Activated CD4-positive, alpha-beta T cell treated with anti-CD3 and anti-CD28 coated beads, Interleukin-2, amount 50 U/mL, for 16 hours (primary cell): ENCODE measurements around the gene BORCS5.
"Not testable (repeated sequence)": the region's sequence is repeated elsewhere in the genome, so short reads cannot be mapped to it uniquely, and the experiment has no call there.

Experiments used
- DNase-seq: peaks from one replicate; pipeline ENCODE4 v3.0.0-alpha.2; 2020

Gene BORCS5

GRCh38 chr12:12467688-12468261 lies 110.9 kb downstream of the BORCS5 start:
- DNase-seq: peak; percentile 67

DNA sequence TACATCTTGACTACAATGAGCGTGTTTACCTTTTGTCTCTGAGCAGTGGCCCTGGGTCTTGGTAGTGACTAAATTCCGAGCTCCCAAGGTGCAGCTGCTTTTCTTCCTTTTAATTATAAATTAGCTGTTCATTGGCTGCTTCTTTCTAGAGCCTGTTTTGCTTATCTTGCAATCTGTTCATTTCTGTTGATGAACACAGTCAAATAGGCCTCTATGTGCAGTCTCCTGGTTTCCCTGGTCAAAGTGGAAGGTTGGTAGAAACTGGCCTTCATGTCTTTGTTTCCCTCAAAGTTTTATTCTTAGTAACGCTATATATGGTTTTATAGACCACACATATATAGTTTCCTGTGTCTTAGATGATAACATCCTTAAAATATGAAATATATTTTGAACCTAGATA lies 111.7 kb downstream of the BORCS5 start:
- no peak for DNase-seq

GRCh38 chr12:12469386-12469785 lies 112.5 kb downstream of the BORCS5 start:
- DNase-seq: no peak

DNA sequence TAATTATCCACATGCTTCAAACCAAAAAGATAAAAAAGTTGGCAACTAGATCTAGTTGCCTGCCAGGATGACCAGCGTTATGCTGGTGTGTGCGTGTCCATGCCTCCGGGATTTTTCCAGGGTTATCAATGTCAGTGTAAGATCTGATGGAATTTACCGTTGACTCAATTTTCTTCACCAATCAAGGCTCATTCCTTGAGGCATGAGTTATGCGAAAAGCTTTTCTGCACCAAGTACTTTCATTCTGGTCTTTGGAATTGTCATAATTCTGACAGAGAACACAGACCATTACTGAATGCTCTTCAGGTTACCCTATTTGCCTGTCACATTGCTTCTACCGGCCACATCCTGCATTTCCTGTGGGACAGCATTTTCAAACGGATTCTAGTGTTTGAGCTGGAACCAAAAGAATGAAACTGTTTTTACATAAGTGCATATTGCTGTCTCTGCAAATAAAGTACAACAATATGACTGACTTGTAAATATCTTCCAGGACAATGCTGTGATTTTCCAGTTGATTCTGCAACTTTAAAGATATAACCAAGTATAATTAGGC lies 114.0 kb downstream of the BORCS5 start:
- DNase-seq: no peak

- DNase-seq: not testable (repeated sequence)
These were observed 115.4 kb downstream of the BORCS5 start for GRCh38 chr12:12471982-12472961.

DNA sequence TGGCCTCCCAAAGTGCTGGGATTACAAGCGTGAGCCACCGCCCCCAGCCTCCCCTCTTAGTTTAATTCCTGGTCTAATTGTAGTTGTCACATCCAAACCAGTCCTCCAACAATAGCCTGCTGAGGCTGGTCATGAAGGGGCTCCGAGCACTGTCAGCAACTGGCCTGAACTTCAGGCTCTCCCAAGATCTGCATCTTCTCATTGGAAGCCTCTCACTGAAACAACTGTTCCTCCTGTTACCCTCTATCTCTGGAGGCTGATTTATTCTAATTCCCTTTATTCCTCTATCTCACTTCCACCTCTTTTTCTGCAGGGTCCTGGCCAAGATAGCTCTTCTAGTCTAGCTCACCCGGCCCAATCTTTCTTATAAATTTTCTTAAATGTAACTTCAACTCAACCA lies 116.3 kb downstream of the BORCS5 start:
- no peak for DNase-seq

DNA sequence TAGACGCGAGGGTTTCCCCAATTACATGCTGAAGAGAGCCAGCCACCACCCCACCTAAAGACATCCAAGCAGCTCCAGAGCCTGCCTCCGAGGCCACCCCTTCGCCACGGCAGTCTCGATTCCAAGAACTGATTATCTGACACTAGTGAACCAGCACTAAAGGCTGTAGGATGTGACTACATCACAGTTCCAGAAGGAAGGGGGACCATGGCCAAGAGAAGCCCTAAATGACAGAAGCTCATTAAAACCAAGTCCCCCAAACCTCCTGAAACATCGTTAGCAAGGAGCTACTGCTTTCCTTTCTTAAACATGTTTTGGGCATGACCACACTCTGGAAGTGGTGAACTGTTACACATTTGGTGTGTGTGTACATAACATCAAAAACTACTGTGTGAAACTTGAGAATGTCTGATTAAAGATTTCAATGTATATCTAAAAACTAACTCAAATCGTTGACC lies 117.6 kb downstream of the BORCS5 start:
- DNase-seq: peak; percentile 79

DNA sequence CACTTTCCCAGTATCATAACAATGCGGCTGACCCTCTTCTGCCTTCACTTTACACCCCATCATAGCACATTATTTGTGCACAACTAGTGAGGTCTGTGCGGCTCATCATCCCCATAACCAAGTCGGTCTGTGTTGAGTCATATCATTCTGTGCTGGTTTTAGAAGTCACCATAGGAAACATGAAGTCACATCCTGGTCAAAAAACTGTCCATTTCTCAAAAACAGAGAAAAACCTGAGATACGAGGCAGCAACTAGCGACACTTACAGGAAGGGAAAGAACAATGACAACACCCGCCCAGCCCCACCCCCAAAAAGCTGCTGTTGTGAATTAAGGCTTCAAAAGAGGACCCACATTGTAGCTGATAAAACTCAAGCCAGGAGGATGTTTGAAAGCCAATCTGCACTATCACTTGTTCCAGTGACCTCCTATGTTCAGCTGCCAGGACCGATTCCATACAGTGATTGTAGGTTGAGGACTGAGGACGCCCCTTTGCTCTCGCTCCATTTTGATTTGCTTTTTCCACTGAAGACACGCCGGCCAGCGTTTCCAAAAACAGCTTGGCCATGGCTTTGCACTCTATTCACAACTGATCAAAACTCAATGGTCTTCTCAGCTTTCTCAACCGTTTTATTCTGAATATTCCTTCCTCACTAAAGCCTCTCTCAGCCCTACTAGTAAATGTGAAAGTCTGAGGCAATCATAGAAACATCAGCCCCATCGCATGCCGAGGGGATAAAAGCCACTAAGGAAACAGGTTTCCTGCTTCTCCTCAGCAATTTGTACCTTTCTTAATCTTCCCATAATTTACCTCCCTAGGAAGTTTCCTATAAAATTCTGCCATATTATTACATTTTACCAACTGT lies 118.3 kb downstream of the BORCS5 start:
- peak; percentile 95 for DNase-seq

DNA sequence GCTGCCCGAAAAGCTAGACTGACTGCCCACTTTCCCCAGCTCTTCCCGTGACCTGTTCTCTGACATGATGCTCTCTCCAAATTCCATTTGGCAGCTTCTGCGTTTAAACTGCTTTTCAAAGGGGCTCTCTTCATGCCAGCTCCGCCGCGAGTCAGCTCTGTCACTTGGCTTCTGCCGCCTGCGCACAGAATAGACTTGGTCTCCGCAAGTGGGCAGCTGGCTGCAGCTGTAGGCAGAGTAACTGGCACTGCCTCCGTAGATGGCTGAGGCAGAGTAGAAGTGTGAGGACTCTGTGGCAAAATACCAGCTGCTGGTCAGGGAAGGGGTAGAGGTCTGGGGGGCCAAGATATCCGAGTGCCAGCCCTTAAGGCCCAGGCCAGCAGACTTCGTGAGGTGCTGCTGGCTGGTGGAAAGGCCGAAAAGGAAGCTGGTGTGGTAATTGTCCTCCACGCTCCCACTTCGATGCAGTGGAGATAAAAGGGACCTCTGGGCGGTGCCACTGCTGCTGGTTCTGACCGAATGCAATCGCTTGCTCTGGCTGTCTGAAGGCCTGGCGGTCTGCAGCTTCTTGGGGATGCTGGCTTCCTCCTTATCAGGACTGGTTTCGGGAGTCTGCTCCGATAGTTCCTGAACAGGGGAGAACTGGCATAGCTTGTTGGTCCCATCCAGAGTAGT lies 120.1 kb downstream of the BORCS5 start:
- no peak for DNase-seq

GRCh38 chr12:12477532-12477890 lies 120.6 kb downstream of the BORCS5 start:
- no peak for DNase-seq

GRCh38 chr12:12480074-12480473 lies 123.2 kb downstream of the BORCS5 start:
- DNase-seq: no peak

GRCh38 chr12:12481631-12482030 lies 124.8 kb downstream of the BORCS5 start:
- peak; percentile 59 for DNase-seq

GRCh38 chr12:12482150-12482761 lies 125.4 kb downstream of the BORCS5 start:
- peak; percentile 66 for DNase-seq

- DNase-seq: no peak
These were observed 126.1 kb downstream of the BORCS5 start for GRCh38 chr12:12482959-12483358.

GRCh38 chr12:12483438-12483837 lies 126.6 kb downstream of the BORCS5 start:
- DNase-seq: no peak

DNA sequence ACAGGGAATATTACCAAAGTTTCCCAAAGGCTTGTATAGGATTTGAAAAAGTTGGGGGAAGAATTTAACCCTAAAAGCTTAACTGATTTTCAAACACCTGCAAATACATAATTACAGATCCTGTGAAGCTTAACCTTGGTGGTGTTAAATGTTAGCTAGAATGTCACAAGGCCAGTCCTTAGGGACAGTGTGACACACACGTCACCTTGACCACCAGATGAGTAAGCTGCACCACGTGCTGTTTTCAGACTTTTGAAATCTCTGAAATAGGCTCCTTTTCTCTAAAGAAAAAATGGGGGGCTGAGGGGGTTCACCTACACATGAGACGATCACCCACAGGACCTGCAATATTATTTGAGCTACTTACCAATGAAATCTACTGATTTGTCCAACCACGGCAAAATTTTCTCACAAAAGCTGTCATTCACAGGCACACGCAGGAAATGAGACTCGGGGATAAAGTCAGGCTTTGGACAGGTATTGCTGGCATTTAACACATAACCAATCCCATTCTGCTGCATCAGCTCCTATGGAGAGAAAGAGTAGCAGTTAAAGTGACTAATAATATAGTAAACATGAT lies 129.9 kb downstream of the BORCS5 start:
- peak; percentile 66 for DNase-seq

DNA sequence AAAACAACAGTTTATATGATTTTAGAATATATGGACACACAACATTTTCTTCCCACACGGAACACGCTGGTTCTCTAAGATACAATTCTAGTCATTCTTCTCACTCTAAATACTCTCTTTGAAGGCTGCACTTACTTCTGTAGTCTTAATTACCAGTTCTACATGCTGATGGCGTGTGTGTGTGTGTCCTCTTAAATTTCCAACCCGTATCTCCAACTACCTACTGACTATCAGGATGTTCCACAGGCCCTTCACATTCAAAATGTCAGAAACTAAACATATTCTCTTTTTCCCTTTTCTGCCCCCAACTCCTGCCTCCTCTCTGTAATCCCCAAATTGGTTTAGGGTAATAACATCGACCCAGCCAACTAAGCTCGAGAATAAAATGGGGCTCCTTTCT lies 130.6 kb downstream of the BORCS5 start:
- DNase-seq: no peak

GRCh38 chr12:12488296-12488695 lies 131.4 kb downstream of the BORCS5 start:
- no peak for DNase-seq

- DNase-seq: peak; percentile 56
These were observed 132.1 kb downstream of the BORCS5 start for GRCh38 chr12:12488823-12489550.

GRCh38 chr12:12491606-12492005 lies 134.7 kb downstream of the BORCS5 start:
- no peak for DNase-seq

GRCh38 chr12:12492547-12492946 lies 135.7 kb downstream of the BORCS5 start:
- no peak for DNase-seq
